OCI-LY7 (cell line): ENCODE measurements around the gene OFD1.

Experiments
- EZH2phosphoT487 ChIP-seq: fragments of 200-600 bp; sonication (generic); IDR thresholded peaks from 2 replicates; pipeline ENCODE4 v1.6.1; 2018; ENCODE audit warnings: low read depth, borderline replicate concordance, mild to moderate bottlenecking, mixed run types, antibody characterized with exemption, low read length, moderate library complexity, mixed read lengths
- TF ChIP-seq, protein P1 (sequence below): fragments of 200-600 bp; sonication (generic); conservative IDR thresholded peaks from 2 replicates; pipeline ENCODE4 v1.5.1; 2014; ENCODE audit warnings: mild to moderate bottlenecking, antibody characterized with exemption, low read length, moderate library complexity, mixed read lengths

DNA sequence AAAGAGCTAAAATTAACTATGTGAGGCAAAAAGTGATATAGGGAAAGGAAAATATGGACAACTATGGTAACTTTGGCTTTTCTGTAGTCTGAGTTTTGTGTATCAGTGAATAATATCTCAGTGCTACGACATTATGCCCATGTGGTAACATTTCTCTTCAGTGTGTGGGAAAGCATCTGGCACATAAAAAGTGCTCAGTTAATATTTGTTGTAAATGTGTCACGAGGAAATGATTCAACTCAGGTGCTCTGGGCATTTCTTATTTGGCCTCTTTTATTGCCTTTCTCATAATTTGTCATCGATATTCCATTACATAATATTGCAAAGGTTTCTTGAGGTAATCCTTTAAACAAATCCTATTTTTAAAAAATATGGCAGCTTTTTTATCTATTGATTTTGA lies 17.6 kb downstream of the OFD1 start:
- TF ChIP-seq, protein P1, sequence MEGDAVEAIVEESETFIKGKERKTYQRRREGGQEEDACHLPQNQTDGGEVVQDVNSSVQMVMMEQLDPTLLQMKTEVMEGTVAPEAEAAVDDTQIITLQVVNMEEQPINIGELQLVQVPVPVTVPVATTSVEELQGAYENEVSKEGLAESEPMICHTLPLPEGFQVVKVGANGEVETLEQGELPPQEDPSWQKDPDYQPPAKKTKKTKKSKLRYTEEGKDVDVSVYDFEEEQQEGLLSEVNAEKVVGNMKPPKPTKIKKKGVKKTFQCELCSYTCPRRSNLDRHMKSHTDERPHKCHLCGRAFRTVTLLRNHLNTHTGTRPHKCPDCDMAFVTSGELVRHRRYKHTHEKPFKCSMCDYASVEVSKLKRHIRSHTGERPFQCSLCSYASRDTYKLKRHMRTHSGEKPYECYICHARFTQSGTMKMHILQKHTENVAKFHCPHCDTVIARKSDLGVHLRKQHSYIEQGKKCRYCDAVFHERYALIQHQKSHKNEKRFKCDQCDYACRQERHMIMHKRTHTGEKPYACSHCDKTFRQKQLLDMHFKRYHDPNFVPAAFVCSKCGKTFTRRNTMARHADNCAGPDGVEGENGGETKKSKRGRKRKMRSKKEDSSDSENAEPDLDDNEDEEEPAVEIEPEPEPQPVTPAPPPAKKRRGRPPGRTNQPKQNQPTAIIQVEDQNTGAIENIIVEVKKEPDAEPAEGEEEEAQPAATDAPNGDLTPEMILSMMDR: no peak
- no peak for TF ChIP-seq EZH2phosphoT487
